Liver (tissue), 9 donors: Measurements from ENCODE around the gene SLC5A12. TPM values are rescaled to one million over a fixed set of nuclear protein-coding genes. Genes with fewer than 3 reads are reported as not detected.

Experiments used
- DNase-seq: peaks from one replicate; pipeline ENCODE4 v3.0.0-alpha.2; 2017; ENCODE audit warnings: low spot score
- H3K27ac ChIP-seq, 2 donors: one replicate each; pipeline ENCODE4 v1.7.0; 2013; ENCODE audit warnings: inconsistent platforms in 2 of 2, low read length in 2 of 2, control low read depth in 1 of 2, low read depth in 1 of 2, mild to moderate bottlenecking in 1 of 2
- H3K27me3 ChIP-seq, 4 donors: one replicate each; pipeline versions ENCODE4 v1.6.1 to v1.7.0; 2013; ENCODE audit warnings: low read length in 3 of 4, inconsistent platforms in 1 of 4, mild to moderate bottlenecking in 1 of 4, moderate library complexity in 1 of 4; ENCODE audit not compliant: control insufficient read depth in 4 of 4, insufficient read depth in 4 of 4
- H3K36me3 ChIP-seq, 4 donors: one replicate each; pipeline versions ENCODE4 v1.6.1 to v1.7.0; 2013; ENCODE audit warnings: low read length in 3 of 4, mild to moderate bottlenecking in 3 of 4, low read depth in 1 of 4, moderate library complexity in 1 of 4; ENCODE audit not compliant: control insufficient read depth in 4 of 4, insufficient read depth in 3 of 4
- H3K4me1 ChIP-seq, 4 donors: one replicate each; pipeline versions ENCODE4 v1.6.1 to v1.7.0; 2013; ENCODE audit warnings: low read length in 3 of 4, mild to moderate bottlenecking in 3 of 4, moderate library complexity in 1 of 4; ENCODE audit not compliant: control insufficient read depth in 4 of 4, insufficient read depth in 4 of 4
- H3K4me3 ChIP-seq, 3 donors: one replicate each; pipeline versions ENCODE4 v1.6.1 to v1.7.0; 2013; ENCODE audit warnings: low read length in 3 of 3, control low read depth in 1 of 3, low read depth in 1 of 3, mild to moderate bottlenecking in 1 of 3
- H3K9ac ChIP-seq, 2 donors: one replicate each; pipeline ENCODE4 v1.7.0; 2013; ENCODE audit warnings: low read length in 2 of 2, mild to moderate bottlenecking in 2 of 2, moderate library complexity in 2 of 2, control low read depth in 1 of 2, low read depth in 1 of 2
- H3K9me3 ChIP-seq, 4 donors: one replicate each; pipeline versions ENCODE4 v1.6.1 to v1.7.0; 2013; ENCODE audit warnings: low read length in 3 of 4; ENCODE audit not compliant: control insufficient read depth in 4 of 4
- CTCF ChIP-seq: fragments of 150-350 bp; IDR thresholded peaks from 2 replicates; pipeline ENCODE4 v1.5.1; 2017; ENCODE audit warnings: improper control_type of control experiment, low read depth, low read length; ENCODE audit not compliant: missing input control
- EGR1 ChIP-seq, 2 donors: IDR thresholded peaks; 2 replicates each; pipeline ENCODE4 v1.6.1; 2016 to 2018; ENCODE audit warnings: antibody characterized with exemption in 2 of 2, low read depth in 2 of 2
- FOXA1 ChIP-seq: IDR thresholded peaks from 2 replicates; pipeline ENCODE4 v1.6.1; 2016; ENCODE audit warnings: antibody characterized with exemption
- FOXA2 ChIP-seq: IDR thresholded peaks from 2 replicates; pipeline ENCODE4 v1.6.1; 2016; ENCODE audit warnings: antibody characterized with exemption
- GABPA ChIP-seq, 2 donors: IDR thresholded peaks in 1 of 2; conservative IDR thresholded peaks in 1 of 2; 2 replicates each; pipeline ENCODE4 v1.6.1; 2016; ENCODE audit warnings: antibody characterized with exemption in 2 of 2, mild to moderate bottlenecking in 1 of 2, moderate library complexity in 1 of 2
- HNF4A ChIP-seq, 2 donors: conservative IDR thresholded peaks; 2 replicates each; pipeline ENCODE4 v1.6.1; 2016; ENCODE audit warnings: antibody characterized with exemption in 2 of 2, mild to moderate bottlenecking in 2 of 2
- HNF4G ChIP-seq: IDR thresholded peaks from 2 replicates; pipeline ENCODE4 v1.6.1; 2016; ENCODE audit warnings: antibody characterized with exemption
- JUND ChIP-seq, 2 donors: IDR thresholded peaks; 2 replicates each; pipeline ENCODE4 v1.6.1; 2016; ENCODE audit warnings: antibody characterized with exemption in 2 of 2
- MAX ChIP-seq: IDR thresholded peaks from 2 replicates; pipeline ENCODE4 v1.6.1; 2016; ENCODE audit warnings: antibody characterized with exemption
- RAD21 ChIP-seq, 2 donors: IDR thresholded peaks; 2 replicates each; pipeline ENCODE4 v1.6.1; 2016; ENCODE audit warnings: antibody characterized with exemption in 2 of 2, mild to moderate bottlenecking in 2 of 2
- REST ChIP-seq: IDR thresholded peaks from 2 replicates; pipeline ENCODE4 v1.6.1; 2016; ENCODE audit warnings: antibody characterized with exemption, mild to moderate bottlenecking
- RXRA ChIP-seq, 2 donors: IDR thresholded peaks; 2 replicates each; pipeline ENCODE4 v1.6.1; 2017 to 2018; ENCODE audit warnings: antibody characterized with exemption in 2 of 2, mild to moderate bottlenecking in 1 of 2
- SP1 ChIP-seq: IDR thresholded peaks from 2 replicates; pipeline ENCODE4 v1.6.1; 2018; ENCODE audit warnings: antibody characterized with exemption, mild to moderate bottlenecking
- ZBTB33 ChIP-seq: IDR thresholded peaks from 2 replicates; pipeline ENCODE4 v1.6.1; 2016; ENCODE audit warnings: antibody characterized with exemption
- WGBS: extraction: QIAGEN DNeasy Blood & Tissue Kit; methylation state at CpG from one replicate; pipeline ENCODE4 v1.1.7; 2013; 5-methylcytosine and 5-hydroxymethylcytosine counted together
- polyA plus RNA-seq, 2 donors: library from polyadenylated mRNA; stranded (reverse) in 1 of 2; unstranded in 1 of 2; fragments of 200-250 nt in 1 of 2; fragments of >200 nt in 1 of 2; fragmentation: Nextera tagmentation in 1 of 2; extraction: Ambion mirVana in 1 of 2; gene quantifications; one replicate each; pipeline versions ENCODE4 v1.2.1 to v1.2.3, GENCODE V29; 2013 to 2015
- total RNA-seq, 2 donors: library from RNA; depleted of rRNA; stranded (reverse); fragments of >200 nt; gene quantifications; one replicate each; pipeline ENCODE4 v1.2.3, GENCODE V29; 2014
- TF ChIP-seq, protein P1 (sequence below): IDR thresholded peaks from 2 replicates; pipeline ENCODE4 v1.6.1; 2016; ENCODE audit warnings: antibody characterized with exemption
- donor health status: healthy.
- donor health status: healthy.
- donor health status: healthy.
- donor health status: healthy.
- donor health status: healthy.

The SLC5A12 gene
- total and polyA plus RNA-seq, 4 donors: under 0.01 to 0.23 (median 0.03) TPM; not detected in 1

GRCh38 chr11:26698224-26698623 is 23.6 kb downstream of the SLC5A12 start:
- H3K9me3 ChIP-seq: no peaks in the 10 kb centered on the region
- no peaks in the 10 kb centered on the region for H3K27me3 ChIP-seq
- no peaks in the 10 kb centered on the region for H3K36me3 ChIP-seq
- TF ChIP-seq MAX: no peak
- no peak for TF ChIP-seq FOXA2
- TF ChIP-seq RXRA (IDR thresholded peaks at IDR 0.05): no peak
- TF ChIP-seq, protein P1, sequence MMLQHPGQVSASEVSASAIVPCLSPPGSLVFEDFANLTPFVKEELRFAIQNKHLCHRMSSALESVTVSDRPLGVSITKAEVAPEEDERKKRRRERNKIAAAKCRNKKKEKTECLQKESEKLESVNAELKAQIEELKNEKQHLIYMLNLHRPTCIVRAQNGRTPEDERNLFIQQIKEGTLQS: no peak
- TF ChIP-seq CTCF: no peak
- TF ChIP-seq HNF4G: no peak
- no peak for TF ChIP-seq GABPA (IDR thresholded peaks at IDR 0.05 in 1 of 2, conservative IDR thresholded peaks at IDR 0.05 in 1 of 2)
- no peak for TF ChIP-seq SP1
- TF ChIP-seq EGR1 (IDR thresholded peaks at IDR 0.05; ENCODE audit: low read depth in 2 of 2): no peak
- TF ChIP-seq RAD21 (IDR thresholded peaks at IDR 0.05): no peak
- no peak for TF ChIP-seq ZBTB33
- no peak for TF ChIP-seq HNF4A (conservative IDR thresholded peaks at IDR 0.05)
- TF ChIP-seq FOXA1: no peak
- TF ChIP-seq JUND (IDR thresholded peaks at IDR 0.05): no peak
- no peak for TF ChIP-seq REST
- no peak overlapping the region for H3K4me3 ChIP-seq
- H3K4me1 ChIP-seq: peaks cover 0 to 5% (median 0%) of the 10 kb centered on the region in 4 donors
- 47% methylated on average over 2 of the region's 2 CpGs for WGBS
- DNase-seq: no peak
- H3K9ac ChIP-seq: no peak overlapping the region
- H3K27ac ChIP-seq: no peak overlapping the region

DNA sequence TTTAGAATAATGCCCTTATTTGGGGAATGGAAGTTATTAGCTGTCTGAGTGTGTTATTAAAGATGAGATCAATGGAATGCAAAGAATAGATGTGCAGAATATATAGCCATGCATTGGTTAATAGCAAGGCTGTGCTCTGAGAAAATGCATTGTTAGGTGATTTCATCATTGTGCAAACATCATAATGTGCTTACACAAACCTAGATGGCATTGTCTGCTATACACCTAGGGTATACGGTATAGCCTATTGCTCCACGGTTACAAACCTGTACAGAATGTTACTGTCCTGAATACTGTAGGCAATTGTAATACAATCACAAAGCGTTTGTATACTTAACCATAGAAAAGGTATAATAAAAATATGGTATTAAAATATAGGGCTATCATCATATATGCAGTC is 25.5 kb downstream of the SLC5A12 start:
- H3K9ac ChIP-seq: no peak overlapping the region
- WGBS: 72% methylated on average over 3 of the region's 3 CpGs
- H3K9me3 ChIP-seq: no peaks in the 10 kb centered on the region
- peaks cover 0 to 5% (median 0%) of the 10 kb centered on the region in 4 donors for H3K4me1 ChIP-seq
- DNase-seq: no peak
- TF ChIP-seq MAX: no peak
- TF ChIP-seq SP1: no peak
- TF ChIP-seq FOXA2: no peak
- no peak for TF ChIP-seq JUND (IDR thresholded peaks at IDR 0.05)
- no peak for TF ChIP-seq ZBTB33
- TF ChIP-seq RAD21 (IDR thresholded peaks at IDR 0.05): no peak
- TF ChIP-seq GABPA (IDR thresholded peaks at IDR 0.05 in 1 of 2, conservative IDR thresholded peaks at IDR 0.05 in 1 of 2): no peak
- no peak overlapping the region for H3K4me3 ChIP-seq
- no peaks in the 10 kb centered on the region for H3K36me3 ChIP-seq
- no peak overlapping the region for H3K27ac ChIP-seq
- H3K27me3 ChIP-seq: no peaks in the 10 kb centered on the region
